GM21737 (cell line): ENCODE results near the gene FAM237B.

Experiments used
- ATAC-seq: cut with Tn5 transposase; IDR thresholded peaks from one replicate; pipeline ENCODE4 v1.9.1; 2021; ENCODE audit warnings: mild to moderate bottlenecking, moderate library complexity; ENCODE audit not compliant: unreplicated experiment

The FAM237B gene

DNA sequence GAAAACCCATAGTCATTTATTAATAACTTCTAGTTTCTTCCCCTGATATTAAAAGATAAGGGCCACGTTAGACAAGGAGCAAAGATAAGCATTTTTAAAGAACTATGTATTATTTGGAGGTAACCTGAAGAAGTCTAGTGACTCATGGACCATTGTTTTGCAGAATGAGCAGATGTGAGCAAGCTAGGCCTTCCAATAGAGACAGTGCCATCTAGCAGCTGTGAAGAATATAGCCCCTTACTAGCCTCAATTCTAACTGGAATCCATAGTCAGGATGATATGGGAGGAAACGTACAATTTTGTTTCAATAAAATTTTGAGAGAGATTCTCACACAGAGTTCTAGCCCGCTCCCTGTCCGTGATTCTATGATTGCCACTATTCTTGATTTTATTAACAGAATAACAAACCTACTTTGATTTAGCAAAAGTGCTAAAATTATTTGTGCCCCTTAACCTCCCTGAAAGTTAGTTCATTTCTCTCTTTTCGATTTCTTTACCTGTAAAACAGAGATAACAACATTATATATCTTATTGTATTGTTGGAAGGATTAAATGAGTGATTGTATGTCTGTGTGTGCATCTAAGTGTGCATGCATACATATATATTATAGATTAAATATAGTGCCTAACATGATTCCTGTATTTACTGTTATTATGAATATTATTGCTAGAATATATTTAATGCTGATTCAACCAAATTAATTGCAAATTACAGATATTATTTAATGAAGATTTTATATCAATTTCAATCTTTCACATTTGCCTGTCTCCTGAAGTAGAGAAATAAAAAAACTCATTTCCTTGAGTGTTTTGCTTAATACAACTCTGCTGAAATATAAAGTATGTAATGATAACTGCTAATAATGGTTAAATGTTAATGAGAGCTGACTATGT lies 22.7 kb downstream of the FAM237B start:
- no peak for ATAC-seq

DNA sequence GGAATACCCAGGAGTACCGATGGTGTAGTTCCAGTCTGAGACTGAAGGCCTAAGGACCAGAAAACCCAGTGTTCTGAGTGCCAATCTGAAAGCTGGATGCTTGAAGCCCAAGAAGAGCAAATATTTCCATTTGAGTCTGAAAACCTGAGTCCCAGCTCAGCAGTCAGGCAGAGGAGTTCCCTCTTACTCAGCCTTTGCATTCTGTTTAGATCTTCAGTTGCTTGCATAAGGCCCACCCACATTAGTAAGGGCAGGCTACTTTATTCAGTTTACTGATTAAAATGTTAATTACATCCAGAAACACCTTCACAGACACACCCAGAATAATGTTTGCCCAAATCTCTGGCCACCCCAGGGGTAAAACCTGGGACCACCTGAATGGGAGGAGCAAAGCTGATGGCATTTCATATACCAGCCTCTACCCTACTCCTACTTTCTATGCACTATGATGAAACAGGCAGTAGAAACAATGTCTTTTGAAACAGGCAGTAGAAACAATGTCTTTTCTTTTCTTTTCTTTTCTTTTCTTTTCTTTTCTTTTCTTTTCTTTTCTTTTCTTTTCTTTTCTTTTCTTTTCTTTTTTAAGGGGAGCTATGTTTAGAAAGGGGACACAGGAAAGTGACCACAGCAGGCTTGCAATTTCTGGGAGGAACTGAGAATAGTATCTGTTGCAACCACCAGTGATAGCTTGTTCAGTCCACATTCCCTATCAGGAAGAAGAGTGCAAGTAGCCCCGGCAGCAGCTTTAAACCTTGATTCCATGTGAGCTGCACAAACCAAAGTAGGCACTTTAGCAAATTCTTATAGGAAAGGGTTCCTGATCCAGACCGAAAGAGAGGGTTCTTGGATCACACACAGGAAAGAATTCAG lies 30.6 kb downstream of the FAM237B start:
- no peak for ATAC-seq

DNA sequence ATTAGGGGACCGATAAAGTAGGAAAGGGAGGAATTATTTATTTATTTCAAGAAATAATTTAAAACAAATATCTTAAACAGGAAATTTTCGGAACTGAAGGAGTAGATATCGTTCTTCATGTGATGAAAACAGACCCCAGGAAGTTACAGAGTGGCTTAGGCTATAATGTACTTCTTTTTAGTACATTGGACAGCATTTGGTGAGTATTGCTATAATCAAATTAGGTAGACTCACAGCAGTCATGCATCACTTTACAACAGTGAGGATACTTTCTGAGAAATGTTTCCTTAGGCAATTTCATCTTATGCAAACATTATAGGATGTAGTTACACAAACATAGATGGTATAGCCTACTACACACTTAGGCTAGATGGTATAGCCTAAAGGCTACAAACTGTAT lies 33.0 kb downstream of the FAM237B start:
- ATAC-seq = no peak

DNA sequence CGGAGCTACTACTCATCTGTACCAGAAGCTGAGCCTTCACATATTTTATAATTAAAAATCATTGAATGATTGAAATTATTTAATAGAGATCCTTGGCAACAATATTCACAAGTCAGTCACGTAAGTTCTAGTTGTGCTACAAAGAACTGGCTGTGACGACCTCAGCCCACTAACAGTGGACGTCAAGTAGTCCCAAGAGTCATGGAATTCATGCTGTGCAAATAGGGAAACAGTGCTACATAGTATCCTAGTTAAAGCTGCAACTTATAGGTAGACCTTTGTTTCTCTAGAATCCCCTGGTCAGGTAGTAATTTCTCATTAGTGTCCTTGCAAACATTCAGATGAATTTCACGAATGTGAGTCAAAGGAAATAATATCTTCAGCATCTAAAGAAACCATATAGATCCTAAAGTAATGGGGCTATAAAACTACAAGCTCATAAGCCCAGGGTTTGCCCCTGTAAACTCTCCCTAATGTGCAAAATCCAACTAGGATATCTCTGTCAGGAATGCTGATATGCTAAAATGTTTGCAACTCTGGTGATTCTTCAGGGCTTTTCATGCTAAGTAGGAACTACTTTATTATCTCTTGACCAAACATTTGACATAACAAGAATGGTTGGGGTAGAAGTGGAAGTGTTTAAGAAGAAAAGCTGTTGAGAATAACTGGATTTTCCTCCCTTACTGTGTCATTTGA lies 44.9 kb downstream of the FAM237B start:
- ATAC-seq = no peak

DNA sequence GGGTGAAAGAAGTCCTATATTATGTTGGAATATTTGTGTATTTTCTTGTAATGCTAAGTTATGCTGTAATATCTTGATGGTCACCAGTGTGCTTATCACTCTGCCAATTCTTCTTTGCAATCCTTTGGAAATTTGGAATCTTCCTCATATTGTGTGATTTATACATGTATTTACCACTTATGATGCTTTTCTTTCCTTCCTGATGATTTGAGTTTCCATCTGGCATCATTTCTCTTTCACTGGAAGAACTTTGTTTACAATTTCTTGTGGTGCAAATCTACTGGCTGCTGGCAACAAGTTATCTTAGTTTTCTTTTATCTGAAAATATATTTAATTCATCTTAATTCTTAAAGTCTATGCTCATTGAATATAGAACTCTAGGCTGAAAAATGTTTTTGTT lies 46.9 kb downstream of the FAM237B start:
- no peak for ATAC-seq

DNA sequence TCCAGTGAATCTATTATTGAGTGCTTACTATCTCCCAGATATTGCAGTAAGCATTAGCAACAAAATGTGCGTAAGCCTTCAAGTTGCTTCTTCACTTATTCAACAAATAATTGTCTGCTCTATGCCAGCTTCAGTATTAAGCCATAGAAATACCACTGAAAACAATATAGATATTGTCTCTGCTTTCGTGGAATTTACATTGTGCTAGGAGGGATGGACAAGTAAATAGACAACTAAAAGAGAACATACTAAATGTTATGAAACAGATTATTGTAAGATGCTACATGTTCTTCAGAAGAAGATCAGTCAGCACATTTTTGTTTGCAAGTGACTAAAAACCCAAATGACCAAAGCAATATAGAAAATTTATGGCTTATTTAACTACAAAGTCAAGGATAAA lies 48.9 kb downstream of the FAM237B start:
- ATAC-seq = no peak

DNA sequence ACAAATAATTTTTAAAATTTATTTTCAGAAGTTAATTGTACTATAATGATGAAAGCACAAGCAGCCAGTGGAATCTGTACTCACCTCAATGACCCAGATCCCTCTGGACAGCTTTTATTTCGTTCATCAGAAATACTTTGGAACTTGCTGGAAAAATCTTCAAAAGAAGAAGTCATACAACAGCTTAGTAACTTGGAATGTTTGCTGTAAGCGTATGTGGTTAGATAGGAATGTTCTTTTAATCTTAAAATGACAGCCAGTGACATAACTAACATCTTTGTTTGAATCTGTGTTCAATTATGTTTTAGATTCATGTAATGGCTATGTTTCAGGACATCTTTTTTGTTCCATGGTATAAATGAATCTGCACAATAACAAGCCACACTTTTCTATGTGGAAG lies 49.4 kb downstream of the FAM237B start:
- ATAC-seq = no peak

DNA sequence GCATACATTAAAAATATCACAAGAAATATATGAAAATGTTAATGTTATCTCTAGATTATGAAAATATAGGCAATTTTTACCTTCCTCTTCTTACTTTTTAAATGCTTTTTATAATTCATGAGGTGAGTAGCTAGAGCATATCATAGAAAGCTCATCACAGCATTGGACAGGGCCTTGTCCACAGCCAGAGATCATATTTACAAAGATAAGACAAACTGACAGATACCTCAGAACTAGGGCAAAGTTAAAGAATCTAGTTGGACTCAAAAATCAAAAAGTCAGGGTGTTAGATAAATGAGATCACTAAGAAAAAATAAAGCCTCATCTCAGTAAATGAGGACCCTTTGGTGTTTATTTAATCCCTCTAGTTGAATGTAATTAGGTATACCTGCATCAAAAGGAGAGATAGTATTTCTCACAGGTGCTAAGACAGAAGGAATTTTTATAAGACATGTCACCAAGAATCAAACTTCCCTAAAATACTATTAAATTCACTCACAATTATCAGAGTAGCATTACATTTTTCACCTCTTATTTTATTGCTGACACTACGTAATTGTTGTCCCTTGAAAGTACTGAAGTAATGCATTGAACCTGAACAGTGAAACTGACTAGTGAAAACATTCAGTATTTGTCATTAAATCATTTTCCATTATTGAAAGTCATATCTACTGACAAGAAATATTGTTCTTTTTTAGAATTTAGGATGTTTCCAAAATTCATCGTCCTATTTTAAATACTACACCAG lies 50.5 kb downstream of the FAM237B start:
- no peak for ATAC-seq

DNA sequence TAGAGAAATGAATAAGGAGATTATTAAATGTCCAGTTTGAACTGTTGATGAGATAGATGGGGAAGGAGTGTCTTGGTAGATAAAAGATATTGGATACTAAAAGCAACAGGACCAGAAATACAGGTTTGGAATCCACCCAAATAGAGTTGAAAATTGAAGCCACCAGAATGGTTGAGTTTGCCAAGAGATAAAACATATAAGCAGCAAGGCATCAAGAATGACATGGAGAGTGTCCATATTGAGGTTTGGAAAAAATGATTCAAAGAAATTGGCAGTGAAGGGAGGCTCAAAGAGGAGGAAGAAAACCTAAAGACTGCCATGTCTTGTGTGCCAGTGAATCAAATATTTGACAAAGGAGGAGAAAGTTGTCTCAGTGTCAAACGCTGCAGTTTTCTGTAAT lies 51.9 kb downstream of the FAM237B start:
- no peak for ATAC-seq

DNA sequence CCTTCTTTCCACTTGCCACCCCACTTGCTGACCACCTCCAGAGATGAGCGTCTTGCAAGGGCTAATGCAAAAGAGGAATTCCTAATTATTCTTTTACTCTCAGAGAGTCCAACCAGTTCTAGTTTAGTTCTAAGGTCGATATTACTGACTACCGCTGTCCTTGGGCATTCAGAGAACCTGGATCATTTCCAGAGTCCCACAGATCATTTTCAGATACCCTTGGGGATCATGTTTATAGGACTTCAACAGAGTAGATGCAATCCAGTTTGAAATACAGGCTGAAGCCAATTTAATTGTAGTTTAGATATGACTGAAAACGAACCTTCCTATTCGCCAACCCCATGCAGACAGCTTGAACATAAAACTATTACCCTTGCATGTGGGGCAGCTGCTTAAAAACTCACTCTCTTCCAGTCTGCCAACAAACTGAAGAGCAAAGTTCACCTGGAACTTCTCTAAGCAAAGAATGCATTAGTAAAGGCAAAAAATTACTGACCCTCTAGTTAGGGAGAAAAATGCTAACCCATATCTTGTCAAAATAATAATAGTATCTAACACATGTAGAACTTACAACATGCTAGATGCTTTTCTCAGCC lies 53.7 kb downstream of the FAM237B start:
- ATAC-seq = no peak

DNA sequence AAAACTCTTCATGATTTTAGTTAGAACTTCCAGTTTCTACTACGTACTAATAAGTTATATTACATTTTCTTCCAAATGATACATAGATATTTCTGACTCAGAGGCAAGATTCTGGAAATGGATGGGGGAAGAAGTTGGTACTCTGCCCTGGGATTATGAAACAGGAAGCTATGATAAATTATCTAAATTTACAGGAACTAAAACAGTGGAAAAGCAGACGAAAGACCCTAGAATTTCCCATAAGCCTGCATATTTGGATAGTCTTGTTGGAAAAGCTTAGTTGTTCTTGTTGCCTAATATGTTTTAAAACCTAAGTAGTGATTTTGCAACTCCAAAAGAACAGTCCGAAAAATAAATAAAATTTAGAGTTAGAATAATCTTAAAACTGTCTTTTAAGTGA lies 54.3 kb downstream of the FAM237B start:
- no peak for ATAC-seq
